ENCODE measurements around the gene EEF1A1.
"Not testable (repeated sequence)": the region's sequence is repeated elsewhere in the genome, so short reads cannot be mapped to it uniquely, and the experiment has no call there.

GRCh38 chr6:73551115-73551514, 30.3 kb upstream of the EEF1A1 start:
- not testable (repeated sequence) for TF ChIP-seq CTCF (conservative IDR thresholded peaks at IDR 0.05 in 1 of 2, IDR thresholded peaks at IDR 0.05 in 1 of 2; ENCODE audit: low read depth in 1 of 2, low read length in 2 of 2); EZH2 (IDR thresholded peaks at IDR 0.05; ENCODE audit: low read length, missing control alignments)
